Keratinocyte (primary cell): ENCODE measurements around the gene SHISA5. TPM values are rescaled to one million over a fixed set of nuclear protein-coding genes. Genes with fewer than 3 reads are reported as not detected.
"Not testable (repeated sequence)": the region's sequence is repeated elsewhere in the genome, so short reads cannot be mapped to it uniquely, and the experiment has no call there.

Experiments
- DNase-seq: peaks from one replicate; pipeline ENCODE4 v3.0.0-alpha.2; 2011; ENCODE audit warnings: low read depth, missing footprints, low spot score
- FAIRE-seq: peaks from 2 replicates; lab custom pipeline; 2011; peaks lifted over from hg19 to GRCh38; lab: Jason Lieb, UNC
- H2AFZ ChIP-seq: 2 replicates; pipeline ENCODE4 v1.6.0; 2012; ENCODE audit warnings: low read length, control low read depth, inconsistent platforms; ENCODE audit not compliant: control insufficient read depth
- H3K27ac ChIP-seq: 2 replicates; pipeline ENCODE4 v1.5.1; 2011; ENCODE audit warnings: low read length; ENCODE audit not compliant: control insufficient read depth, insufficient read depth
- H3K27me3 ChIP-seq: 3 replicates; pipeline ENCODE4 v1.6.0; 2011; ENCODE audit warnings: low read length; ENCODE audit not compliant: control insufficient read depth, insufficient read depth; ENCODE audit errors: extremely low read depth
- H3K36me3 ChIP-seq, 2 experiments: 2 replicates in 1 of 2; 3 replicates in 1 of 2; pipeline ENCODE4 v1.5.1; 2011; ENCODE audit warnings: low read length in 2 of 2, mild to moderate bottlenecking in 1 of 2; ENCODE audit not compliant: control insufficient read depth in 2 of 2, insufficient read depth in 2 of 2; ENCODE audit errors: extremely low read depth in 1 of 2
- H3K4me1 ChIP-seq: 3 replicates; pipeline ENCODE4 v1.5.1; 2011; ENCODE audit warnings: low read length; ENCODE audit not compliant: control insufficient read depth, insufficient read depth; ENCODE audit errors: extremely low read depth
- H3K4me2 ChIP-seq: 3 replicates; pipeline ENCODE4 v1.6.0; 2011; ENCODE audit warnings: low read depth, low read length; ENCODE audit not compliant: control insufficient read depth, insufficient read depth; ENCODE audit errors: extremely low read depth
- H3K4me3 ChIP-seq, 3 experiments: fragments of 200-600 bp in 1 of 3; sonication (generic) in 1 of 3; 2 replicates in 2 of 3; 3 replicates in 1 of 3; pipeline ENCODE4 v1.5.1; 2011 to 2016; ENCODE audit warnings: low read length in 3 of 3, mild to moderate bottlenecking in 3 of 3, control low read depth in 2 of 3, inconsistent platforms in 1 of 3, low read depth in 1 of 3, mixed read lengths in 1 of 3, mixed run types in 1 of 3, moderate library complexity in 1 of 3; ENCODE audit not compliant: control insufficient read depth in 2 of 3, insufficient read depth in 2 of 3; ENCODE audit errors: extremely low read depth in 1 of 3
- H3K79me2 ChIP-seq: 2 replicates; pipeline ENCODE4 v1.6.0; 2012; ENCODE audit warnings: low read length; ENCODE audit not compliant: control insufficient read depth, insufficient read depth
- H3K9ac ChIP-seq: 3 replicates; pipeline ENCODE4 v1.6.0; 2011; ENCODE audit warnings: low read length; ENCODE audit not compliant: control insufficient read depth, insufficient read depth; ENCODE audit errors: extremely low read depth
- H3K9me1 ChIP-seq: 3 replicates; pipeline ENCODE4 v1.6.0; 2011; ENCODE audit warnings: low read length; ENCODE audit not compliant: control insufficient read depth, insufficient read depth; ENCODE audit errors: extremely low read depth
- H3K9me3 ChIP-seq: 2 replicates; pipeline ENCODE4 v1.5.1; 2012; ENCODE audit warnings: low read depth, low read length; ENCODE audit not compliant: control insufficient read depth
- H4K20me1 ChIP-seq: 3 replicates; pipeline ENCODE4 v1.6.0; 2011; ENCODE audit warnings: low read length; ENCODE audit not compliant: control insufficient read depth, insufficient read depth; ENCODE audit errors: extremely low read depth
- CTCF ChIP-seq, 3 experiments: IDR thresholded peaks in 1 of 3; conservative IDR thresholded peaks in 1 of 3; optimal IDR thresholded peaks in 1 of 3; 2 replicates in 2 of 3; 3 replicates in 1 of 3; pipeline versions ENCODE3 to v1.5.1; 2011; ENCODE audit warnings: low read length in 3 of 3, mild to moderate bottlenecking in 3 of 3, moderate library complexity in 2 of 3, control low read depth in 1 of 3, inconsistent platforms in 1 of 3; ENCODE audit not compliant: insufficient read depth in 2 of 3; ENCODE audit errors: extremely low read depth in 1 of 3
- EZH2 ChIP-seq: IDR thresholded peaks from one replicate; pipeline ENCODE4 v1.6.1; 2012; ENCODE audit warnings: inconsistent platforms, mild to moderate bottlenecking, low read length, moderate library complexity
- dilution Hi-C: fragments of 300-500 bp; cut with MboI; formaldehyde crosslinking; loops from one replicate; pipeline ENCODE4 v1.7.0; 2020; ENCODE audit warnings: low sequenced_read_pairs; ENCODE audit not compliant: extremely low pct_ligation_motif_present
- polyA plus RNA-seq, 5 experiments: library from polyadenylated mRNA; depleted of rRNA in 3 of 5; stranded (reverse) in 3 of 5; stranded (forward) in 1 of 5; unstranded in 1 of 5; fragments of >200 nt; gene quantifications; 1 replicate in 1 of 5; 2 replicates in 3 of 5; 3 replicates in 1 of 5; pipeline versions ENCODE4 v1.2.1 to v1.2.3, GENCODE V29; 2011 to 2012; ENCODE audit warnings: missing spikeins in 2 of 5, low read depth in 1 of 5, low replicate concordance in 1 of 5

SHISA5 gene
- polyA plus RNA-seq, 1 donor (not counting 4 experiments of a cell fraction or from before 2014, with no cell fraction given), result 94.4 TPM

- DNase-seq (no peak), FAIRE-seq (no peak)
- H3K9ac ChIP-seq, result no peak overlapping the region
- no peak overlapping the region for H3K4me3 ChIP-seq
- H3K79me2 ChIP-seq, result no peaks in the 10 kb centered on the region
- H3K27me3 ChIP-seq, result no peaks in the 10 kb centered on the region
- no peak for TF ChIP-seq EZH2
- TF ChIP-seq CTCF (optimal IDR thresholded peaks at IDR 0.05 in 1 of 3, IDR thresholded peaks at IDR 0.05 in 1 of 3, conservative IDR thresholded peaks at IDR 0.05 in 1 of 3; ENCODE audit: extremely low read depth in 1 of 3, insufficient read depth in 2 of 3, low read length in 3 of 3), result no peak
- H3K9me1 ChIP-seq, result no peaks in the 10 kb centered on the region
- no peaks in the 10 kb centered on the region for H3K9me3 ChIP-seq
- peaks cover 17 to 26% of the 10 kb centered on the region in 2 experiments for H3K36me3 ChIP-seq
- H3K27ac ChIP-seq, result no peak overlapping the region
- no peak overlapping the region for H2AFZ ChIP-seq
- no peak overlapping the region for H3K4me2 ChIP-seq
- peaks cover 12% of the 10 kb centered on the region for H3K4me1 ChIP-seq
- dilution Hi-C loops, result no loop called here
- no peaks in the 10 kb centered on the region for H4K20me1 ChIP-seq
Observed at GRCh38 chr3:48552111-48552951, 48.4 kb upstream of the SHISA5 start.

DNA sequence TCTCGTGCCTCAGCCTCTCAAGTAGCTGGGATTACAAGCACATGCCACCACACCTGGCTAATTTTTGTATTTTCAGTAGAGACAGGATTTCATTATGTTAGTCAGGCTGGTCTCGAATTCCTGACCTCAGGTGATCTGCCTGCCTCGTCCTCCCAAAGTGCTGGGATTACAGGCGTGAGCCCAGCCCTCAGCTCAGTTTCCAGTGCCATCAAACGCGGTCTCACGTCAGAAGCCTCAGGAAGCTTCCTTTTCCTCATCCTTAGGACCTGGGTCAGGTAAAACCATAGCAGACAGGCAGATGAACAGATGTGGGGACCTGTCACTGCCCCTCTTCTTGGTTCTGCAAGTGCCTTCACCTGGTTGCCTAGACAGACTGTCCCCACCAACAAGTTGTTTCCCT, 47.7 kb upstream of the SHISA5 start:
- H3K9ac ChIP-seq, dilution Hi-C loops: not testable (repeated sequence)

More for the DNA sequence above, 47.7 kb upstream of the SHISA5 start:
- H3K79me2 ChIP-seq, H3K4me2 ChIP-seq, H4K20me1 ChIP-seq, H3K4me3 ChIP-seq, H3K9me3 ChIP-seq, H3K27me3 ChIP-seq, H2AFZ ChIP-seq, FAIRE-seq, DNase-seq, H3K27ac ChIP-seq, H3K9me1 ChIP-seq, H3K4me1 ChIP-seq: not testable (repeated sequence)
- peaks cover 22 to 28% of the 10 kb centered on the region in 2 experiments for H3K36me3 ChIP-seq
